Upper lobe of left lung (tissue), 4 donors: ENCODE data around the gene CXCR5.

Source experiments
- EP300 ChIP-seq, 4 donors: sonication (generic); formaldehyde crosslinking; IDR thresholded peaks; one replicate each; pipeline ENCODE4 v1.5.1; 2017; ENCODE audit warnings: antibody characterized with exemption in 4 of 4, control low read depth in 2 of 4
- TF ChIP-seq, protein P1 (sequence below), 6 experiments: fragments of 450-650 bp in 4 of 6; fragments of 200-600 bp in 2 of 6; sonication (generic) in 2 of 6; IDR thresholded peaks; one replicate each; pipeline ENCODE4 v1.5.1; 2016 to 2019; ENCODE audit warnings: antibody characterized with exemption in 6 of 6

DNA sequence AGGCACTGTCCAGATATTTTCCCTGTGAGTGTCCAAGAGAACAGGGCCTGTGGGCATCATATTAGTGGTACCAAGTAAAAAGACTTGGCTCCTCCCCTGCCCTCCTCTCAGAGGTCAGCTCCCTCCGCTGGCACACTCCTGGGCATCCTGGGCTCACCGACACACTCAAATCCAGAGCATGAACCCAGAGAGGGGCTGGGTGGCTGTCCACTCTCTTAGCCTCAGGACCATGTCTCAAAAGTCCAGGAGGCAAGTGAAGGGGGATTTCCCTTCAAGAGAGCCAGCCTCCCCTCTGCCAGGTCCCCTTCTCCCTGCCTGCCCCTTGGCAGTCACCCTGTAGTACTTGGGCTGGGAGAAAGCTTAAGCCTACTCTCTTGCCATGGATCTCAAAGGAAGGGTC, 31.7 kb downstream of the CXCR5 start:
- no peak for TF ChIP-seq EP300 (IDR thresholded peaks at IDR 0.05)
- TF ChIP-seq, protein P1, sequence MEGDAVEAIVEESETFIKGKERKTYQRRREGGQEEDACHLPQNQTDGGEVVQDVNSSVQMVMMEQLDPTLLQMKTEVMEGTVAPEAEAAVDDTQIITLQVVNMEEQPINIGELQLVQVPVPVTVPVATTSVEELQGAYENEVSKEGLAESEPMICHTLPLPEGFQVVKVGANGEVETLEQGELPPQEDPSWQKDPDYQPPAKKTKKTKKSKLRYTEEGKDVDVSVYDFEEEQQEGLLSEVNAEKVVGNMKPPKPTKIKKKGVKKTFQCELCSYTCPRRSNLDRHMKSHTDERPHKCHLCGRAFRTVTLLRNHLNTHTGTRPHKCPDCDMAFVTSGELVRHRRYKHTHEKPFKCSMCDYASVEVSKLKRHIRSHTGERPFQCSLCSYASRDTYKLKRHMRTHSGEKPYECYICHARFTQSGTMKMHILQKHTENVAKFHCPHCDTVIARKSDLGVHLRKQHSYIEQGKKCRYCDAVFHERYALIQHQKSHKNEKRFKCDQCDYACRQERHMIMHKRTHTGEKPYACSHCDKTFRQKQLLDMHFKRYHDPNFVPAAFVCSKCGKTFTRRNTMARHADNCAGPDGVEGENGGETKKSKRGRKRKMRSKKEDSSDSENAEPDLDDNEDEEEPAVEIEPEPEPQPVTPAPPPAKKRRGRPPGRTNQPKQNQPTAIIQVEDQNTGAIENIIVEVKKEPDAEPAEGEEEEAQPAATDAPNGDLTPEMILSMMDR (IDR thresholded peaks at IDR 0.05) = no peak
